Measurements from ENCODE around the gene PCDHAC2.
A peak's percentile ranks its signal among the peaks of the same experiment; 100 is the strongest.

Gene PCDHAC2

GRCh38 chr5:140967226-140967893, 1.1 kb downstream of the PCDHAC2 start:
- no peak overlapping the region for H3K27ac ChIP-seq
- no peak for DNase-seq (ENCODE audit: low spot score)
- H3K4me3 ChIP-seq: peak overlapping the region; percentile 82
- no peak for TF ChIP-seq CTCF (IDR thresholded peaks at IDR 0.05)

DNA sequence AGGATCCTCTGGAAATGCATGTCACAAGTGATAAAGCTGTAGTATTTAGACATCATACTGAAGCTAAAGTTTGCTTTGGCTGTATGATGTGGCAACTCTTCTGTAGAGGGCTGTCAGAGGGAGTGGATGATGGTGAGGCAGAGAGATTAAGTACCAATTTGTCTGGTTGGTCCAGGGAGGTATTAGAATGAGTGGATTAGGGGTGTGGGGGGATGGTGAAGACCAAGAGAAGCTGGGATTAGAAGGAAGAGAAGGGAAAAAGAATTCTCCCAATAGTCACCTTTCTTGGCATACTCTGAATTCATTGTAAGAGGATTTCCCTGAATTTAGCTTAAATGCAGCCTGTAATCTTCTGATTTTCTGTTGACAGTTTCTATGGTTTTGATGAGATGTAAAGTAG, 3.6 kb downstream of the PCDHAC2 start:
- TF ChIP-seq CTCF (IDR thresholded peaks at IDR 0.05): no peak
- DNase-seq (ENCODE audit: low spot score): no peak
- Histone ChIP-seq H3K4me3 (no peak overlapping the region), H3K27ac (no peak overlapping the region)

DNA sequence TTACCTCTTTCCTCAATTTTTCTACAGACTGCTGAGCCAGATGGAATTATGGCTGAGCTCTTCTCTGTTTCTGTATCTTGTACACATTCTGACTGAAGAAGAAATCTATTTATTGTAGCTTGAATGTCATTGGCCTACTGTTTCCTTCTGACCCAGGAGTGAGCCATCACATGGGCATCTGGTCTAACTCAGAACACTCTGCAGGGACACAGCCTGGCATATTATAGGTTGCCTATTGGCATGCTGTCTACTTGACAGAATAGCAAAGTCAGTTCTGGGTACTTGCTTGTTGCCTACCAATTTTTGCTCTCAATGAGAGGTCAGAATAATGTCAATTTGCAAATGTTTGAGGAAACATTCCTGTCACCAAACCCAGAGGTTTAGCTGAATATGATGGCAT, 7.3 kb downstream of the PCDHAC2 start:
- no peak for TF ChIP-seq CTCF (IDR thresholded peaks at IDR 0.05)
- Histone ChIP-seq H3K27ac (no peak overlapping the region), H3K4me3 (no peak overlapping the region)
- DNase-seq (ENCODE audit: low spot score): no peak

DNA sequence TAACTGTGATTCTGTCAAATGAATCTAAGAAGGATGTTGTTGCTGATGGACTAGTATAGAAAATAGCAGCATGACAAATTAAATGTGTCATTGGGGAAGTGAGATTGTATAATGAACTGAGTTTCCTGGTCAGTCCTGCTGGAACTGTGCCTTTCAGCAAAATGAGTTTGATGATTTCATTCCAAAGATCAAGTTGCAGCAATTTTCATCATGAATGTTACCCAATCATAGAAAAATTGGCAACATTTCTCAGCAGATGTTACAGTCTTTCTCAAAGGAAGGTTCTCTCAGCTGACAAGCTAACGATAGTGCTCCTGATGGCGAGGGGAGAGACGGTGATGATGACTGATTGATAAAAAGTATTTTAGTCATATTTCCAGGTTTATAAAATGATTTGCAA, 10.7 kb downstream of the PCDHAC2 start:
- DNase-seq (ENCODE audit: low spot score): no peak
- no peak for TF ChIP-seq CTCF (IDR thresholded peaks at IDR 0.05)
- no peak overlapping the region for H3K27ac ChIP-seq
- no peak overlapping the region for H3K4me3 ChIP-seq

DNA sequence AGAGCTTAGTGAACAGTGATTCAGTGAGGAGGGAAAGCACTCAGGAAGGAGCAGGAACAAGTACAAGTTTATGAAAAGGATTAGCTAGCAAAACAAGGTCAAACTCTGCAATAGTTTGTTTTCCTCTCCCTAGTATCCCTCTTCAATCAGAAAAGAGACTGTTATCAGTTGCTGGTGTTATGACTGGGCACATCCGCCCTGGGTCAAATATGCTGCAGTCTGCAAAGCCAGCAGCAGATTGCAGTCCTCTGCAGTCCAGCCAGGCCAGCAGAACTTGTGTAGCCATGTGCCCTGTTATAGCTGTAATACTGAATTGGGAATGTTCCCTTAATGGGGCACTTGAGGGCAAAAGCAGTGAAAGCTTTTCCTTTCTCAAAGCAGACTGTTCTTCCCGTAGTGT, 12.0 kb downstream of the PCDHAC2 start:
- Histone ChIP-seq H3K27ac (no peak overlapping the region), H3K4me3 (no peak overlapping the region)
- no peak for TF ChIP-seq CTCF (IDR thresholded peaks at IDR 0.05)
- no peak for DNase-seq (ENCODE audit: low spot score)

- Histone ChIP-seq H3K4me3 (no peak overlapping the region), H3K27ac (no peak overlapping the region)
- no peak for DNase-seq (ENCODE audit: low spot score)
- TF ChIP-seq CTCF (IDR thresholded peaks at IDR 0.05): no peak
These were observed 12.7 kb downstream of the PCDHAC2 start for GRCh38 chr5:140978983-140979382.

GRCh38 chr5:140982083-140982716, 15.9 kb downstream of the PCDHAC2 start:
- no peak for TF ChIP-seq CTCF (IDR thresholded peaks at IDR 0.05)
- Histone ChIP-seq H3K27ac (no peak overlapping the region), H3K4me3 (no peak overlapping the region)
- no peak for DNase-seq (ENCODE audit: low spot score)
